Measurements from ENCODE around the gene PLVAP.

Gene PLVAP

GRCh38 chr19:17376935-17377600, at the start of gene PLVAP:
Gene PLVAP, minus strand, starts transcription at chr19:17377342. Its CDS starts 54 bp downstream, at chr19:17377288.
- no peak for DNase-seq (ENCODE audit: low spot score)

- no peak for DNase-seq (ENCODE audit: low spot score)
Measured at GRCh38 chr19:17424743-17425365, 47.7 kb upstream of the PLVAP start.

- no peak for DNase-seq (ENCODE audit: low spot score)
Measured at GRCh38 chr19:17423429-17424208, 46.5 kb upstream of the PLVAP start.

GRCh38 chr19:17421942-17422341, 44.8 kb upstream of the PLVAP start:
- DNase-seq (ENCODE audit: low spot score): no peak

GRCh38 chr19:17420475-17420924, 43.4 kb upstream of the PLVAP start:
- DNase-seq (ENCODE audit: low spot score): no peak

- DNase-seq (ENCODE audit: low spot score): peak; percentile 99
Measured at GRCh38 chr19:17419621-17420474, 42.7 kb upstream of the PLVAP start, which contains the start of gene MVB12A. Gene MVB12A, plus strand, starts transcription at chr19:17420047. Its CDS starts 89 bp downstream, at chr19:17420136.

- no peak for DNase-seq (ENCODE audit: low spot score)
Measured at GRCh38 chr19:17419154-17419620, 42.0 kb upstream of the PLVAP start.

GRCh38 chr19:17418710-17419109, 41.6 kb upstream of the PLVAP start:
- DNase-seq (ENCODE audit: low spot score): no peak

- DNase-seq (ENCODE audit: low spot score): no peak
Measured at GRCh38 chr19:17415121-17415520, 38.0 kb upstream of the PLVAP start.

- DNase-seq (ENCODE audit: low spot score): no peak
Measured at GRCh38 chr19:17414097-17414496, 37.0 kb upstream of the PLVAP start.

- no peak for DNase-seq (ENCODE audit: low spot score)
Measured at GRCh38 chr19:17411801-17412200, 34.7 kb upstream of the PLVAP start.

- DNase-seq (ENCODE audit: low spot score): no peak
Measured at GRCh38 chr19:17409990-17410389, 32.8 kb upstream of the PLVAP start.

- no peak for DNase-seq (ENCODE audit: low spot score)
Measured at GRCh38 chr19:17406887-17407196, 29.7 kb upstream of the PLVAP start.

GRCh38 chr19:17406046-17406886, 29.1 kb upstream of the PLVAP start:
- DNase-seq (ENCODE audit: low spot score): no peak

- no peak for DNase-seq (ENCODE audit: low spot score)
Measured at GRCh38 chr19:17405250-17406045, 28.3 kb upstream of the PLVAP start, which contains the start of gene BST2. Gene BST2, minus strand, starts transcription at chr19:17405630. Its CDS starts 55 bp downstream, at chr19:17405575.

- no peak for DNase-seq (ENCODE audit: low spot score)
Measured at GRCh38 chr19:17404621-17405249, 27.6 kb upstream of the PLVAP start.

GRCh38 chr19:17404015-17404414, 26.9 kb upstream of the PLVAP start:
- DNase-seq (ENCODE audit: low spot score): no peak

GRCh38 chr19:17402982-17403855, 26.1 kb upstream of the PLVAP start:
- no peak for DNase-seq (ENCODE audit: low spot score)

- no peak for DNase-seq (ENCODE audit: low spot score)
Measured at GRCh38 chr19:17401628-17402027, 24.5 kb upstream of the PLVAP start.
